IMR-90 (cell line): ENCODE results near the gene DNM2.

Experiments
- CTCF ChIP-seq: conservative IDR thresholded peaks from 2 replicates; pipeline ENCODE4 v1.5.1; 2012; ENCODE audit warnings: mild to moderate bottlenecking, low read depth, low read length, improper control_type of control experiment
- FOS ChIP-seq: fragments of 150-350 bp; IDR thresholded peaks from 2 replicates; pipeline ENCODE4 v1.6.1; 2016; ENCODE audit warnings: low read depth, low read length
- MXI1 ChIP-seq: IDR thresholded peaks from 2 replicates; pipeline ENCODE4 v1.6.1; 2012; ENCODE audit warnings: low read depth, mild to moderate bottlenecking, low read length, moderate library complexity, borderline replicate concordance
- POLR2A ChIP-seq: IDR thresholded peaks from 2 replicates; pipeline ENCODE4 v1.6.1; 2012; ENCODE audit warnings: mild to moderate bottlenecking, low read depth, low read length
- RCOR1 ChIP-seq: IDR thresholded peaks from 2 replicates; pipeline ENCODE4 v1.6.1; 2012; ENCODE audit warnings: mild to moderate bottlenecking, low read length, improper control_type of control experiment; ENCODE audit not compliant: insufficient replicate concordance
- RFX5 ChIP-seq: IDR thresholded peaks from 2 replicates; pipeline ENCODE4 v1.8.0; 2012; ENCODE audit warnings: low read depth, mild to moderate bottlenecking, low read length, moderate library complexity
- SMC3 ChIP-seq: fragments of 150-350 bp; IDR thresholded peaks from 2 replicates; pipeline ENCODE4 v1.6.1; 2016; ENCODE audit warnings: low read depth, mild to moderate bottlenecking, antibody characterized with exemption, low read length, moderate library complexity
- TF ChIP-seq, protein P1 (sequence below): fragments of 150-350 bp; IDR thresholded peaks from 2 replicates; pipeline ENCODE4 v1.6.1; 2017; ENCODE audit warnings: mild to moderate bottlenecking, antibody characterized with exemption, low read length, low read depth

DNA sequence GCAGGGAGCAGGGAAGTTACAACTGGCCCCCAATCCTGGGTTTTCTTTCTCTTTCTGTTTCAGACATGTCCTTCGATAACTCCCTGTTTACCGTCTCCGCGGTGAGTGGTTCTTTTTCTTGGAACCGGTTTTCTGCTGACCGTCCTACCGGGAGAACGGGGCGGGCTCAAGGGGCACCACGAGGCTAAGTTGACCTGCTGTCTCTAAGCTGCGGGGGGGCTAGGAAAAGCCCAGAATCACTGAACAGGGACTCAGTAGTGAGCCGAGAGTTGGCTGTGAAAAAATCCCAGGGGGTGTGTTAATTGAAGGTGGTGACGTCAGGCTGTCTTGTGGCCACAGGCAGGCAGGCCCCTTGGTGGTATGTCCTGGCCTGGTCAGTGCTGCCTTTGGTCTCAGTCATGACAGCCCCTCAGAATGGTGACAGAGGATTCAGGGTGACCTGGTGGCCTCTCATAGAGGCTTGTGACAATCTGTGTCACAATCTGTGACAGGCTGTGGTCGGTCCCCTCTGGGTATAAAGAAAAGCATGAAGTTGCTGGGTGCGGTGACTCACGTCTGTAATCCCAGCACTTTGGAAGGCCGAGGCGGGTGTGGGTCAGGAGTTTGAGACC, 145.3 kb downstream of the DNM2 start:
- no peak for TF ChIP-seq CTCF
- no peak for TF ChIP-seq RCOR1
- TF ChIP-seq FOS, result no peak
- no peak for TF ChIP-seq SMC3
- TF ChIP-seq POLR2A, result no peak
- no peak for TF ChIP-seq MXI1
- TF ChIP-seq, protein P1, sequence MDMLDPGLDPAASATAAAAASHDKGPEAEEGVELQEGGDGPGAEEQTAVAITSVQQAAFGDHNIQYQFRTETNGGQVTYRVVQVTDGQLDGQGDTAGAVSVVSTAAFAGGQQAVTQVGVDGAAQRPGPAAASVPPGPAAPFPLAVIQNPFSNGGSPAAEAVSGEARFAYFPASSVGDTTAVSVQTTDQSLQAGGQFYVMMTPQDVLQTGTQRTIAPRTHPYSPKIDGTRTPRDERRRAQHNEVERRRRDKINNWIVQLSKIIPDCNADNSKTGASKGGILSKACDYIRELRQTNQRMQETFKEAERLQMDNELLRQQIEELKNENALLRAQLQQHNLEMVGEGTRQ, result no peak
- no peak for TF ChIP-seq RFX5
